ENCODE data around the gene FRMD4A.

The FRMD4A gene

DNA sequence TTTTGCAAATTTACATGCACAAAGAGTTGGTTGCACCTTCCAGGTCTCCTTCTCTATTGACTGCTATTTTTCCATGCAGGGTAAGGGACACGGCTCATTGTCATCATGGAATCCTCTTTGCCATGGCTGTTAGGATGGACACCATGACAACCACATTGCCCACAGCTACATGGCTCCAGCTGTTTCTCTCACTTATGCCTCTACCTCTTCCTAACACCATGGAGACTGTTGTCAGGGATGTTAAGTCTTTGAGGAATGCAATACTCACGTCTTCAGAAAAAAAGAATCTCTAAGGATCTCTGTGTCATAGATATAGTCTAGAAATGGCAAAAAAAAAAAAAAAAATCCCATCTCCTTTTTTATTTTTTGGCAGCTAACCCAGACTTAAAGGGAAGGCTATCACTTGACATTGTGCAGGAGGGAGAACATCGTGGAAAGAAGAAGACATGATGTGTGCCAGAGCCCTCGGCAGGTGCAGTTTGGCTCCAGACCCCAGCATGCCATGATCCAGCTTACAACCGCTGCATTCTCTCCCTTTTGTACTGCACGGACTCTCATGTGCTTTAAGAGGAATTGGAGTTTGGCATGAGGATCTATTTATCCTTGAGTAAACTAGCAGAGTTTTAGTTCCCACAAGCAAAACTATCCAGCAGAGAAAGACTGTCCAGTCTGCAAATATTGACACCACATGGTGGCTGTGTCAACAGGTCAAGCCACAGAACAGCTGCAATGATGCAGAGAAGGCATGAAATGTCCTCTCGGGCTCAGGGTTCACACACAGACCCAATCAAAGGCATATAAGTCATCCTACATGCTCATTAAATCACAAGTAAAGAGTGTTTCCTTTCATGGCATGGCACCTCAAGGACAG, 70.8 kb downstream of the FRMD4A start:
- no peak for DNase-seq (ENCODE audit: low read depth)
- no peak for TF ChIP-seq POLR2A (IDR thresholded peaks at IDR 0.05; ENCODE audit: extremely low read depth, insufficient read length)
- TF ChIP-seq, protein P1, sequence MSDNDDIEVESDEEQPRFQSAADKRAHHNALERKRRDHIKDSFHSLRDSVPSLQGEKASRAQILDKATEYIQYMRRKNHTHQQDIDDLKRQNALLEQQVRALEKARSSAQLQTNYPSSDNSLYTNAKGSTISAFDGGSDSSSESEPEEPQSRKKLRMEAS (IDR thresholded peaks at IDR 0.05; ENCODE audit: low read depth, low read length), result no peak
- TF ChIP-seq MYC (IDR thresholded peaks at IDR 0.05; ENCODE audit: low read depth, low read length), result no peak
- TF ChIP-seq, protein P2, sequence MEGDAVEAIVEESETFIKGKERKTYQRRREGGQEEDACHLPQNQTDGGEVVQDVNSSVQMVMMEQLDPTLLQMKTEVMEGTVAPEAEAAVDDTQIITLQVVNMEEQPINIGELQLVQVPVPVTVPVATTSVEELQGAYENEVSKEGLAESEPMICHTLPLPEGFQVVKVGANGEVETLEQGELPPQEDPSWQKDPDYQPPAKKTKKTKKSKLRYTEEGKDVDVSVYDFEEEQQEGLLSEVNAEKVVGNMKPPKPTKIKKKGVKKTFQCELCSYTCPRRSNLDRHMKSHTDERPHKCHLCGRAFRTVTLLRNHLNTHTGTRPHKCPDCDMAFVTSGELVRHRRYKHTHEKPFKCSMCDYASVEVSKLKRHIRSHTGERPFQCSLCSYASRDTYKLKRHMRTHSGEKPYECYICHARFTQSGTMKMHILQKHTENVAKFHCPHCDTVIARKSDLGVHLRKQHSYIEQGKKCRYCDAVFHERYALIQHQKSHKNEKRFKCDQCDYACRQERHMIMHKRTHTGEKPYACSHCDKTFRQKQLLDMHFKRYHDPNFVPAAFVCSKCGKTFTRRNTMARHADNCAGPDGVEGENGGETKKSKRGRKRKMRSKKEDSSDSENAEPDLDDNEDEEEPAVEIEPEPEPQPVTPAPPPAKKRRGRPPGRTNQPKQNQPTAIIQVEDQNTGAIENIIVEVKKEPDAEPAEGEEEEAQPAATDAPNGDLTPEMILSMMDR (IDR thresholded peaks at IDR 0.05; ENCODE audit: low read depth, low read length), result no peak
- H3K4me3 ChIP-seq (ENCODE audit: low read depth, low read length), result no peak overlapping the region

DNA sequence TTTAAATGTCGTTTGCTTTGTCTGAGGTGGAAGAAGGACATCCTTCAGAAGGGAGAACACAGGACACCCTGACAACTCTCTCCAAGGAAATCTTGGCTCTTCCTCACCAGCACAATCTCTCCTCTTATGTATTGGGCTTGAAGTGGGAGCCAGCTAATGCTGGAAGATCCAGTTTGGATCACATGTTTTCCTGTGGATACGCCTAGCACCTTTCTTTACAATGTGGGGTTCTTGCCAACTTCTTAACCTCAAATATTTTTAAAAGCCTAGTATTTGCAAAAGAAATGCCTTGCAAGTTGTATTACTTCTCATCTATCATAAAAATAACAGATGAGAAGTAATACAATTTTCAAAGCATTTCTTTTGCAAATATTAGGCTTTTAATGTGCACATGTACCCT, 76.4 kb downstream of the FRMD4A start:
- no peak overlapping the region for H3K4me3 ChIP-seq (ENCODE audit: low read depth, low read length)
- TF ChIP-seq POLR2A (IDR thresholded peaks at IDR 0.05; ENCODE audit: extremely low read depth, insufficient read length) (no peak), MYC (IDR thresholded peaks at IDR 0.05; ENCODE audit: low read depth, low read length) (no peak)
- TF ChIP-seq, protein P2 (IDR thresholded peaks at IDR 0.05; ENCODE audit: low read depth, low read length), result no peak
- TF ChIP-seq, protein P1 (IDR thresholded peaks at IDR 0.05; ENCODE audit: low read depth, low read length), result no peak
- no peak for DNase-seq (ENCODE audit: low read depth)

DNA sequence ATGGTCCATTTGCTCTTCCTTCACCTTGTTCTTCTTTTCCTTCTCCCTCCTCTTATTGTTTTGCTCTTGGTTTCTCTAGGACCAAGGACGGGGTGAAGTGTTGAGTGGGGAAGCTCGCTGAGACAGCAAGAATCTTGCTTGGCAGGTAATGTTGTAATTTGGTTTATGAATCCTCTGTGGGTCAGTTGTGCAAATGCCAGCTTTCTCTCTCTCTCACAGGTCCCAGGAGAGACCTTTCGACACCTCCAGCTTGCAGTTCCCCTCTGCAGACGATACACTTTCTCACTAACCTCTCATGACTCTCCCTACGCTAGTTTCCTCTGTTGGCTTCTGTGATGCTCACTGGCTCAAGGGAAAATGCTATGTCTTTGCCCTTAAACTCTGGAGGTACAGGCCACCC, 77.0 kb downstream of the FRMD4A start:
- no peak overlapping the region for H3K4me3 ChIP-seq (ENCODE audit: low read depth, low read length)
- DNase-seq (ENCODE audit: low read depth), result peak; percentile 63
- TF ChIP-seq MYC (IDR thresholded peaks at IDR 0.05; ENCODE audit: low read depth, low read length) (no peak), POLR2A (IDR thresholded peaks at IDR 0.05; ENCODE audit: extremely low read depth, insufficient read length) (no peak)
- TF ChIP-seq, protein P2 (IDR thresholded peaks at IDR 0.05; ENCODE audit: low read depth, low read length), result no peak
- TF ChIP-seq, protein P1 (IDR thresholded peaks at IDR 0.05; ENCODE audit: low read depth, low read length), result no peak

DNA sequence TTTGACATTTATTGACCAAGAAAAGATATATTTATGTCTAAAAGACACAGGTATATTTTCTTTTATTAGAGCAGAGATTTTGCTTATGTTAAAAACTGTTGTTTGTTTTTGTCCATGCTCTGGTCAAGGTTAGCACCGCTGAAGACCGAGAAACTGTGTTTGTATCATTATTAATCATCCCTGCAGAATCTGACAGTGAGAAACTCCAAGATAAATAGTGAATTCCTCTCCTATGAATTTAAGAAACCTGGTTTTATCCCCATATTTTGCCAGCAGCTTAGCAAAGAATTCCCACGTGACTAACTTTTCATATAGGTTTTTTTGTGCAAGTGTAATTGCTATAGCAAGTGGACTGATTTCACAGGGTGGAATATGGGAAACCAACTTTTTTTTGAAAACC, 77.6 kb downstream of the FRMD4A start:
- H3K4me3 ChIP-seq (ENCODE audit: low read depth, low read length), result no peak overlapping the region
- DNase-seq (ENCODE audit: low read depth), result no peak
- TF ChIP-seq, protein P1 (IDR thresholded peaks at IDR 0.05; ENCODE audit: low read depth, low read length), result no peak
- TF ChIP-seq MYC (IDR thresholded peaks at IDR 0.05; ENCODE audit: low read depth, low read length) (no peak), POLR2A (IDR thresholded peaks at IDR 0.05; ENCODE audit: extremely low read depth, insufficient read length) (no peak)
- TF ChIP-seq, protein P2 (IDR thresholded peaks at IDR 0.05; ENCODE audit: low read depth, low read length), result no peak

DNA sequence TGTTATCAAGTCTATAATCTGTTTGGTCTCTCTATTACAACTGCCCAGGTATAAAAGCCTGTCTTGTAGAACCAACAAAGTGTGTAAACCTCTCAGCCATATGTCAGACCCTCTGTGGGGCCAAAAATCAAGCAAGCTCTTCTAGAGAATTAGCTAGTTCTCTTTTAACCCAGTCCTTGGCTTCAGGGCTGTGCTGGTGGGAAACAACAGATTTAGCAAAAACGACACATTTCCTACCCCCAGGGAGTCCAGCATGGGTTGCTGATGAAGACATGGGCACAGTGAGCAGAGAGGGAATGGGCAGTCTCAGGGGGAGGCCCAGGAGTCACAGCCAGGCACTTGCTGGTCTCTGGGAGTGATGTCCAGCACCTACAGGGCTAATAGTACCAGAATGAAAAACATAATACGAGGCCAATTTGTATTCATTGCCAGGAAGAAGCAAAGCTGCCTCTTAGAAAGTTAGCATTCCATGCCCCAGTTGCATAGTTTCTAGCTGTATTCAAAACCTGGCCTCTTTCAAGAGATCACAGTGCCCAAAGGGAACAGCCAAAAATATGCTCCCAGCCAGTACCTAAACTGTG, 80.1 kb downstream of the FRMD4A start:
- DNase-seq (ENCODE audit: low read depth), result no peak
- no peak overlapping the region for H3K4me3 ChIP-seq (ENCODE audit: low read depth, low read length)
- no peak for TF ChIP-seq MYC (IDR thresholded peaks at IDR 0.05; ENCODE audit: low read depth, low read length)
- TF ChIP-seq, protein P2 (IDR thresholded peaks at IDR 0.05; ENCODE audit: low read depth, low read length), result no peak
- no peak for TF ChIP-seq POLR2A (IDR thresholded peaks at IDR 0.05; ENCODE audit: extremely low read depth, insufficient read length)
- TF ChIP-seq, protein P1 (IDR thresholded peaks at IDR 0.05; ENCODE audit: low read depth, low read length), result no peak

Data from NB4 (cell line).